Epithelial cell of prostate (primary cell): ENCODE data around the gene PCNX2.
"Not testable (repeated sequence)": the region's sequence is repeated elsewhere in the genome, so short reads cannot be mapped to it uniquely, and the experiment has no call there.

Experiments
- DNase-seq: peaks from one replicate; pipeline ENCODE4 v3.0.0-alpha.2; 2011; ENCODE audit warnings: low read depth, low spot score
- H3K27ac ChIP-seq: fragments of 450-650 bp; 2 replicates; pipeline ENCODE4 v1.5.1; 2017; ENCODE audit warnings: mild to moderate bottlenecking

Gene PCNX2

GRCh38 chr1:233031521-233031920 lies 264.0 kb downstream of the PCNX2 start:
- no peak for DNase-seq
- no peak overlapping the region for H3K27ac ChIP-seq

GRCh38 chr1:233027046-233027445 lies 268.5 kb downstream of the PCNX2 start:
- DNase-seq, result no peak
- no peak overlapping the region for H3K27ac ChIP-seq

DNA sequence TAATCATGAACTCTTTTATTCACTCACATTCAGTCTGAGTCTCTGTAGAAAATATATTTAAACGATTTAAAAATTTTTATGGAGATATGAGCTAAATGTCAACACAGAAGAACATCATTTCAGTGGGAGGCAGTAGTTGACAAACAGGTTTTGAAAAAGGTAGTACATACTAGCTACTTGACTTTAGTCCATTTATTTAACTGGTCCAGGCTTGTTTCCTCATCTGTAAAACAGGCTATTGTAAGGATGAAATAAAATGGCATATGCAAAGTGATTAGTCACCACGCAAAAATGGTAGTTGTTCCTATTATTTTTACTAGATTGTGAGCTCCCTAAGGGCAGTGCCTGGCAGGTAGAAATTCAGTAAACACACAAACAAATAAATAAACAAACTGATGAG lies 270.0 kb downstream of the PCNX2 start:
- DNase-seq, result peak; percentile 77

DNA sequence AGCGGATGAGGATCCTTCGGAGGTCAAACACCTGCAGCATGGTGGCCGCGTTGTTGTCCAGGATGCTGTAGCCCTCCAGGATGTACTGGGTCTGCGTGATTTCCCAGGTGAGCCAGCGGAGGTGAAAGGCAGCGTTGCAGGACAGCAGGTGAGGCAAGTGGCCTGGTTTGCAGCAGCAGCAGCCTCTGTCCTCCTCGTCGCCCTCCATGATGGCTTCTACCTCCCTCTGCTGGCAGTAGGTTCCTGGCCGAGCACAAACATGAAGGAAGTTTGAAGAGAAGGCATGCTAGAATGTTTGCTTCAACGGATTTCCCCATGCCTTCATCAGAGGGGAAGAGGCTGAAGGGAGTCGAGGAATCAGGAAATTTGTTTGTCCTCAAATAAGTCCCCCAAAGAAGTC lies 270.4 kb downstream of the PCNX2 start:
- H3K27ac ChIP-seq, result peak overlapping the region; percentile 66
- DNase-seq, result peak; percentile 27

More for the DNA sequence above, 270.0 kb downstream of the PCNX2 start:
- peak overlapping the region; percentile 66 for H3K27ac ChIP-seq

DNA sequence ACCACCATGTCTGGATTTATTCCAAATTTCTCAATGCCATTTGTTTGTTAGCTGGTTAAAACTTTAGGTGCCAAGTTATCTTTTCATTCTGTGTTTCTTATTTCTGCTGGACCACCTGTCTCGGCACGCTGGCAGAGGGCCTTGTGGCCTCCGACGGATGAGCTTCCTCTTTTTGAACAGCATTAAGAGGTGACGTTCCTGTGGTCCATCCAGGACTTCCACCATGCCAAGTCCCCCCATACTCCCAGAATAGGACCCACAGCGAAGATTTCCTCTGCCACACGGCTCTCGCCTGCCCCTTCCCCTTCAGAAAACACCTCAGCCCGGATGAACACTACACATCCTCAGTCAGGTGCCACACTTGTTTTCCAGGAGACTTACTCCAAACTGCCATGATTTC lies 271.3 kb downstream of the PCNX2 start:
- no peak for DNase-seq
- H3K27ac ChIP-seq, result no peak overlapping the region

DNA sequence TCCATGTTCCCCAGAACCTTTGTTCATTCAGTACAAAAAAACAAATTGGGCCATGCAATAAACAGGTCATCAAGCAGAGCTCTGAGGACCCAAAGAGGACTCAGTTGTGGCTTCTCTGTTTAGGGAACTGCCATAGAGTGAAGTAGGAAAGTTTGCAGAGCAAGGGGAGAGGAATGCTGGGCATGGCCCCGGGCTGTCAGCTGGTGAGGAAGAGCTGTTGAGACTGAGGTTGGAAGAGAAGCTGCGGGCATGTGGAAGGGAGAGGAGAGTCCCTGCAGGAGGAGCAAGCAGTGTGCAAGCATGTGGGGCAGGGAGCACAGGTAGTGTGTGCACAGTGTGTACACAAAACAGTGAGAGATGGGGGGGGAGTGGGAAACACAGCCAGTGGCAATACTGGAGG lies 273.3 kb downstream of the PCNX2 start:
- DNase-seq, result no peak
- no peak overlapping the region for H3K27ac ChIP-seq

- no peak for DNase-seq
- no peak overlapping the region for H3K27ac ChIP-seq
Measured at GRCh38 chr1:233020426-233020825, 275.1 kb downstream of the PCNX2 start.

DNA sequence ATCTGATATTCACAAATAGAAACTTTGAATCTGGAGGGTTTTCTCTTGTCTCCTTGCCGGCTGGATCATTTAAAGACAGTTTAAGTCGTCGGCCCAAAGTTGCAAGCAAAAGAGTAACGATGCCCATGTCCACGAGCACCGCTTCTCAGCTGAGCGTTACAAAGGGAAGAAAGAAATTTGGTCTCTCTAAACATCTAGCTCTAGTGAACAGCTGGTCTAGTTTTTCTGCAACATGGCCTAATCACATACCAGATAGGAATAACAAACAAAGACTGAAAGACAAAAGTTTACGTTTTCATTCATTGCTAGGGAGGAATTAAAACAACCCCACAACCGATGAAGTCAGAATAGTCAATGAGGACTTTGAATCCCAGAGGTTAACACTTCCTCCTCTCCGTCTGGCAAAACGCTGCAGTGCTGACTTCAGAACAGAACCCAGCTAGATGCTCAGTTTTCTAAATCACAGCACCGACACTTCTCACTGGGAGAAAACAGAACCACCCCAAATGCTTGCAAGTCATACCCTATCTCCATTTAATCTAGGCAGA lies 275.7 kb downstream of the PCNX2 start:
- DNase-seq, result no peak
- no peak overlapping the region for H3K27ac ChIP-seq

- H3K27ac ChIP-seq, result no peak overlapping the region
- no peak for DNase-seq
Measured at GRCh38 chr1:233019083-233019482, 276.4 kb downstream of the PCNX2 start.

- H3K27ac ChIP-seq, result no peak overlapping the region
- DNase-seq, result no peak
Measured at GRCh38 chr1:233016798-233017197, 278.7 kb downstream of the PCNX2 start.

DNA sequence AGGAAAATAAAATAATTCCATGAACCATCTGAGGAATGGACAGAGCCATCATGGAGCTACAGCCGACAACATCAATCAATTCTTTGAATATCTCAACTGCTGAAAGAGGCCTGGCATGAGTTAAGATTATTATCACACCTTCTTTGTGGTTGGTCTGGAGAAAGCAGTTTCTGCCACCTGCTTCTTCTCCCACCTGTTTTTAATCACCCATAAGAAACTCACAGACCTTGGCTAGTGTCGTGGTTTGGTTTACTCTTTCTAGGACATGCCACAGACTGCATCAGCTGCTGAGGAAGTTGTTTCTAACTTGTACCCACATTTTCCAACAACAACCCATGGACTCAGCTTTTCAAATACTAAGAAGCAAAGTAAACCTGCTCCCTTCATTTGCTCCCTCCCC lies 279.6 kb downstream of the PCNX2 start:
- DNase-seq, result no peak
- H3K27ac ChIP-seq, result no peak overlapping the region

GRCh38 chr1:233012021-233012420 lies 283.5 kb downstream of the PCNX2 start:
- no peak overlapping the region for H3K27ac ChIP-seq
- no peak for DNase-seq

- no peak for DNase-seq
- H3K27ac ChIP-seq, result no peak overlapping the region
Measured at GRCh38 chr1:233010146-233010545, 285.4 kb downstream of the PCNX2 start.

DNA sequence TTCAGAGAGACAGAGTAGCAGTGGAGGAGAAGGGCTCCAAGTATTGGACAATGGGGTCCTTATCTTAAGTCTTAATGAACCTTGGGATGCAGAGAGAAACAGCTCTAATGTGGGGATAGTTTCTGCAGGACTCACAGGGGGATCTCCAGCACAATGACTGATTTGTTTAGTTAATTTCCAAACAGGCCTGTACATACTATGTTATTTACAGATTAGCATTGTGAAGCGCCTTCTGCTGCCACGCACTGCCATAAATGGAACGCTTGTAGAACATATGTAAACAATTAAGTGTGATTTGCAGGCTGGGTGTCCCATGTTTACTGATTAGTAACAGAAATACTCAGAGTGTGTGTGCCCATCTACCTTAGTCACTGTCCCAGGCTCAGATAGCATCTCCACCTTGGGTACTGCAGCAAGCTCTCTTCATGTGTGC lies 289.0 kb downstream of the PCNX2 start:
- no peak overlapping the region for H3K27ac ChIP-seq
- no peak for DNase-seq

DNA sequence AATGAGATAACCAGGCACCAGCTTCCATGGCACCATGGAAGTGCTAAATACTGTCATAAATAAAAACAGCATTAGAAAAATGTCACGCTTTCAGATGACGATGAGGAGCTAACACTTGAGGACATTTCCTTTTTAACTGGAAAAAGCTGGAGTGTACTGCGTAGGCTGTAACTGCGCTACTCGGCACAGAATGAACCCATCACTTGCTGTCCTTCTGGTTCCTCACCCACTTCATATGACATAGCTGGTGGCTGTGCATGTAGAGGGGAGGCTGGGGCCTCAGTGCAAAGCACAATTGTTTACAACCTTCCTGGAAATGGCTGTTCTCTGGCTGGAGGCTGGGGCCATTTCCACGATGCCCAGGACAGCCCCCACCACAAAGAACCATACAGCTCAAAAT lies 289.4 kb downstream of the PCNX2 start:
- no peak for DNase-seq
- no peak overlapping the region for H3K27ac ChIP-seq

GRCh38 chr1:233005703-233006102 lies 289.8 kb downstream of the PCNX2 start:
- no peak for DNase-seq
- H3K27ac ChIP-seq, result no peak overlapping the region

DNA sequence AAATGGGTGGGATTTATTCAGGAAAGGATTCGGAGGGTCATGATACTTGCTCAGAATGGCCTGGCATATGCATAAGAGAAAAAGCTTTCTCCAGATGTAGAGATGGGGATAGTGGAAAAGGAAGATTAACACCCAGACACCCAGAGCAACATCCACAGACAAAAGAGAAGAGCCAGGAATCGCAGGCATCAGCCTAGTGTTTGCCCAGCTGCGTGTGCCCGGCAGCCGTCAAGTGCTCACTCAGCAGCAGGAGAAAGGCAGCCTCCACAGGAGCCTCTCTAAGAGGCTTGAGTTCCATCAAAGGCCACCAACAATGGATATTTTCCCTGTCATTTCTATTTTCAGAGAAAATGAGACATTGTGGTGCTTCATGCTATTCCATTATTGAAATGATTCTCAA lies 290.4 kb downstream of the PCNX2 start:
- no peak for DNase-seq
- no peak overlapping the region for H3K27ac ChIP-seq

DNA sequence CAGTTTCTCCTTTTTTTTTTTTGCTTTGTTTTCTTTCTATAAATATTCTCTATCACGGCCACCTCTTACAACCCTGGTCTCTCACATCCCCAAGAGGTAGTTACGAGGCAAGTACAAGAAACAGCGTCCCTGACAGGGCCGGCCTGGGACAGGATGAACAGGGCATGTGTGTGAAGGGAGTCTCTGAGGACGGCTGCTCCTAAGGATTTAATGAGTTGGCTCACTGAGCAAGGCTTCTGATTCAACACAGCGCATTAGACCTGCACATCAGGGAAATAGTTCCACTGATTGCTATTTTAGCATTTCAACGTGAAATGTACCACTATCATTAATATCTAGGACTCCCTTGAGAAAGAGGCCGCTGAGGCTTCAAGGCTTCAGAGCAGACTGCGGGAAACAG lies 291.1 kb downstream of the PCNX2 start:
- no peak for DNase-seq
- no peak overlapping the region for H3K27ac ChIP-seq

DNA sequence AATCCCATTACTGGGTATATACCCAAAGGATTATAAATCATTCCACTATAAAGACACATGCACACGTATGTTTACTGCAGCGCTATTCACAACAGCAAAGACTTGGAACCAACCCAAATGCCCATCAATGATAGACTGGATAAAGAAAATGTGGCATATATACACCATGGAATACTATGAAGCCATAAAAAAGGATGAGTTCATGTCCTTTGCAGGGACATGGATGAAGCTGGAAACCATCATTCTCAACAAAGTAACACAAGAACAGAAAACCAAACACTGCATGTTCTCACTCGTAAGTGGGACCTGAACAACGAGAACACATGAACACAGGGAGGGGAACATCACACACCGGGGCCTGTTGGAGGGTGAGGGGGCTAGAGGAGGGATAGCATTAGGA lies 291.9 kb downstream of the PCNX2 start:
- DNase-seq, H3K27ac ChIP-seq: not testable (repeated sequence)

- DNase-seq, result no peak
- H3K27ac ChIP-seq, result no peak overlapping the region
Measured at GRCh38 chr1:232999956-233000625, 295.4 kb downstream of the PCNX2 start.

DNA sequence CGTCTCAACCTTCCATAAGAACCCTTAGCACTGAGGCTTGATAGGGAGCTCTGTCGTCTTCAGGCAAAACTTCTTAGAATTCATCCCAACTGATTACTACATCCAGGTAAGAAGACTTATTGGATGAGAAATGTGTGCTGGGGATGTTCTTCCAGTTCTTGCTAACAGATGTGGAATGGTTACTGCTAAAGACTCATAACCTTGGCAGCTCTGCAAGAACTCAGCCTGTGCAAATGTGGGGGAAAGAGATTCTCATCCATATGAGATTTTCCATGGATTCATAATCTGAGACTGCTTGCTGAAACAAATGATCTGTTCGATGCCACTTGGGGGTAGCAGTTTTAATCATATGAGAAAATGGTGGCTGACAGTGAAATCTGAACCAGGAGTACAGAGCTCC lies 296.9 kb downstream of the PCNX2 start:
- DNase-seq, result no peak
- H3K27ac ChIP-seq, result no peak overlapping the region

DNA sequence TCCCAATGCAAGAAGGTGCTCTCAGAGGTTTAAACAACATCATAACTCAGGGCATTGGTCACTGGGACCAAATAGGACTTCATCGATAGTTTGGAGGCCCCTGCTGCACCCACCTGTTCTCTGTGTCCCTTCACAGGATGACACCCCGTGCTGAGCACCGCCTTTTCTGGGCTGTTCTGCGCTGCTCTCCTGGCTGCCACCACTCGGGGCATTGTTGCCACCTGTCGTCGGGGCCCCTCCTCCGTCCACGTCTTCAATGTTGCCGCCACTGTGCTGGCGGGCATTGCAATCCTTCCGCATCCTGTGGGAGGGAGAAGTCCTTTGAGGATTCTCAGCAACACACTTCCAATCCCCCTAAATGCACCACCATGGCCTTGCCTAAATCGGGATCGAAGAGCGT lies 297.4 kb downstream of the PCNX2 start:
- H3K27ac ChIP-seq, result no peak overlapping the region

More for the DNA sequence above, 297.4 kb downstream of the PCNX2 start:
- no peak for DNase-seq
